GM10847 (cell line): ENCODE data around the gene KRT84.

ENCODE experiments used
- POLR2A ChIP-seq: IDR thresholded peaks from 2 replicates; pipeline ENCODE4 v1.6.1; 2011; ENCODE audit not compliant: insufficient read length; ENCODE audit errors: extremely low read depth

Gene KRT84, protein sequence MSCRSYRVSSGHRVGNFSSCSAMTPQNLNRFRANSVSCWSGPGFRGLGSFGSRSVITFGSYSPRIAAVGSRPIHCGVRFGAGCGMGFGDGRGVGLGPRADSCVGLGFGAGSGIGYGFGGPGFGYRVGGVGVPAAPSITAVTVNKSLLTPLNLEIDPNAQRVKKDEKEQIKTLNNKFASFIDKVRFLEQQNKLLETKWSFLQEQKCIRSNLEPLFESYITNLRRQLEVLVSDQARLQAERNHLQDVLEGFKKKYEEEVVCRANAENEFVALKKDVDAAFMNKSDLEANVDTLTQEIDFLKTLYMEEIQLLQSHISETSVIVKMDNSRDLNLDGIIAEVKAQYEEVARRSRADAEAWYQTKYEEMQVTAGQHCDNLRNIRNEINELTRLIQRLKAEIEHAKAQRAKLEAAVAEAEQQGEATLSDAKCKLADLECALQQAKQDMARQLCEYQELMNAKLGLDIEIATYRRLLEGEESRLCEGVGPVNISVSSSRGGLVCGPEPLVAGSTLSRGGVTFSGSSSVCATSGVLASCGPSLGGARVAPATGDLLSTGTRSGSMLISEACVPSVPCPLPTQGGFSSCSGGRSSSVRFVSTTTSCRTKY

DNA sequence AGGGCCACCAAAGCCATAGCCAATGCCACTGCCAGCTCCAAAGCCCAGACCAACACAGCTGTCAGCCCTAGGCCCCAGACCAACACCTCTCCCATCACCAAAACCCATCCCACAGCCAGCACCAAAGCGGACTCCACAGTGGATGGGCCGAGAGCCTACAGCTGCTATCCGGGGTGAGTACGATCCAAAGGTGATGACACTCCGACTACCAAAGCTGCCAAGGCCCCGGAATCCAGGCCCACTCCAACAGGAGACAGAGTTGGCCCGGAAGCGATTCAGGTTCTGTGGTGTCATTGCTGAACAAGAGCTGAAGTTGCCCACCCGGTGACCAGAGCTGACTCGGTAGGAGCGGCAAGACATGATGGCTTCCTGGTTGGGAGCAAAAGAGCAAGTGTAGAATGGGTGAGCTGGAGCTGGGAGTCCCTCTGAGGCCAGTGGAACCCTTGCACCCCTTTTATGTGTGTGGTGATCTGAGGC lies at the start of gene KRT84:
TSS of gene KRT84 (minus strand) at position 427 of the 477 bp plus-strand sequence. CDS start at position 360, 67 bp downstream.
- TF ChIP-seq POLR2A: no peak

GRCh38 chr12:52434760-52435530 lies 49.5 kb upstream of the KRT84 start:
- TF ChIP-seq POLR2A: no peak

DNA sequence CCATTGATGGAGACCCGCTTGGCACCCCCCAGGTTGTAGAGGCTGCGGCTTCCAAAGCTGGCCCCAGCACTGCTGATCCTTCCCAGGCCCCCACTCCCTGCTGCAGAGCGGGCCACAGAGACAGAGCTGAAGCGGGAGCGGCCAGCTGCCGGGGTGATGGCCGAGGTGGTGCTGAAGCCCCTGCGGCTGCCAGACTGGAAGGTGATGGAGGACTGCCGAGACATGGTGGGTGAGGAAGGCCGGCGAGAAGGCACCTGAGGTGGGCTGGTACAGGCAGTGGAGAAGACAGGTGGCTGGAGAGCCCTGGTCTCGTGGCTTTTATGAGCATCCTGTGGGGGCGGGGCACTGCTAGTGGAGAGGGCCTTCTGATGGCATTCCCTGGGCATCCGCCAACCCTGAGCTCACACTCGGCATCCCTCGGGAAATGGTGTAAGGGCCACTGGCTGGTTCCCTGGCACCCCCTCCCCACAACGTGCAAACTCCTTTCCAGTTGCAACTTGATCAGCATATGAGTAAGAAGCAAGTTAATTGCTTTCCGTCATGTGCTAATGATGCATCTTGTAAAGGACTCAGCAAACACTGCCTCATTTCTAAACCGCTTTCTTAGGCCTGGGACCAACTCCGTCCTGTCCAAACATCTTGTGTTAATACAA lies 48.8 kb upstream of the KRT84 start, which contains the start of gene KRT75:
TSS of gene KRT75 (minus strand) at position 291 of the 653 bp plus-strand sequence. CDS start at position 224, 67 bp downstream.
- no peak for TF ChIP-seq POLR2A

- no peak for TF ChIP-seq POLR2A
These were observed 48.1 kb upstream of the KRT84 start for GRCh38 chr12:52433501-52434080.

DNA sequence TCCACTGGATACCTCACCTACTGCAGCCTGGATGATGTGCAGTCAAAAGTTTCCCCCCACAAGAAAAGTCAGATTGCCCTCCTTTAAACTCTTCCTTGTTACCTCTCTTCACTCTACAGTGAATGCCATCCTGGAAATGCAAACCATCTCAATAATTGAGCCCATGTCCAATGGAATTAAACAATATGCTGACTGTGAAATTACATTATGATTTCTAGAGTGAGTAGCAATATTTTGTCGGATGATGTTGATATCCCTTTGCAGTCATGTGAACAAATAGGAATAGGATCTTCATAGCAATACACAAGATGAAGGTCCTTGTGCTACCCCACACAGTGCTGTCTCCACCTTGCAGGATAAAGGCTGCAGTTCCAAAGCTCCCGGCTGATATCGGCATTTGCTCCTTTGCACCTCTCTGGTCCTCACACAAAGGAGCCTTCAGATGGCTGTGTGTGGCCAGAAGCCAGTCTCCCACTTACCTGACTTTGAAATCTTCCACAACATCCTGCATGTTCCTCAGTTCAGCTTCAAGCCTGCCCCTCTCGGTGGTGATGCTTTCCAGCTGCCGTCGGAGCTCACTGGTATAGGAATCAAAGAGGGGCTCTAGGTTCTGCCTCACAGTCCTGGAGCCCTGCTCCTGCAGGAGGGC lies 47.2 kb upstream of the KRT84 start:
- no peak for TF ChIP-seq POLR2A

DNA sequence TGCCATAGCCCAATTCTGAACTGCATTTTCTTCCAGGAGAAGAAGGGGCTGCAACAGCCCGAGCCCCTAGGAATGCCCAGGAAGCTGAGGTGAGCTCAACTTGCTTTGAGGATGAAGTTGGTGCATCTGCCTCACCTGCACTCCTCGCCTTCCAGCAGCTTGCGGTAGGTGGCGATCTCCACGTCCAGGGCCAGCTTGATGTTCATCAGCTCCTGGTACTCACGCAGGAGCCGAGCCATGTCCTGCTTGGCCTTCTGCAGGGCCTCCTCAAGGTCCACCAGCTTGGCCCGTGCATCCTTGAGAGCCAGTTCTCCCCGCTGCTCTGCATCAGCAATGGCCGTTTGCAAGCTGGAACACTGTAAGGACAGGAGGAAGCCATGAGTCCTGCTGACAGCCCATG lies 42.7 kb upstream of the KRT84 start:
- no peak for TF ChIP-seq POLR2A

DNA sequence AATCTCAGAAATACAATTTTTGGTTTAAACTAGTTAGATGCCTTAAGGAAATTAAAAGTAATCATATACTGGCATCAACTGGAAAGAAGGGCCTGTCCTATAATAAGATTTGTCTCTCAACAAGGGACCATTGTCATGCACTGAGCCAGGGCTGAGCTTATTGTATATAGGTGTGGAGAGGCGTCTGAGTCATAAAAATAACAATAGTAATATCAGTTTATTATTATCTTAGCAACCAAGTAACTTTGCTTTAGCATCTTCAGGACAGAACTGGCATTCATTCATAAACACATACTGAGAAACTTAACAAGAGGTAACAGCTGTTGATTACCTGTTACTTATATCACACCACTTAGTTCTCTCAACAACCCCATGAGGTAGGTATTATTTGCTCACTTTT lies 41.6 kb upstream of the KRT84 start:
- TF ChIP-seq POLR2A: no peak

- no peak for TF ChIP-seq POLR2A
These were observed 40.6 kb upstream of the KRT84 start for GRCh38 chr12:52426034-52426433.

DNA sequence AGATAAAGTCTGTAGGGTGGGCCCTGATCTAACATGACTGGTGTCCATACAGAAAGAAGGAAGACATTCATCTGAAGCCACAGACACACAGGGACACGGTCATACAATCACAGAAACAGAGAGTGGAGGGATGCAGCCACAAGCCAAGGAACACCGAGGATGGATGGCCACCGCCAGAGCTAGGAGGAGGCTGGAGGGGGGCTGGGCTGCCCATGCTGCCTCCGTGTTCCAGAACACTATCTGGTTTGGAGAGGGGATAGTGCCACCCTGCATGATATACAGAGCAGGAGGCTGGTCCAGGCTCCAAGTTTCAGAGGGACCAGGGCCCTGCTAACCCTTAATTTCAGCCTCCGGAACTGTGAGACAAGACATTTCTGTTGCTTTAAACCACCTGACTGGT lies 40.0 kb upstream of the KRT84 start:
- no peak for TF ChIP-seq POLR2A

- no peak for TF ChIP-seq POLR2A
These were observed 38.4 kb upstream of the KRT84 start for GRCh38 chr12:52423661-52424500.

- no peak for TF ChIP-seq POLR2A
These were observed 37.6 kb upstream of the KRT84 start for GRCh38 chr12:52423035-52423434.

DNA sequence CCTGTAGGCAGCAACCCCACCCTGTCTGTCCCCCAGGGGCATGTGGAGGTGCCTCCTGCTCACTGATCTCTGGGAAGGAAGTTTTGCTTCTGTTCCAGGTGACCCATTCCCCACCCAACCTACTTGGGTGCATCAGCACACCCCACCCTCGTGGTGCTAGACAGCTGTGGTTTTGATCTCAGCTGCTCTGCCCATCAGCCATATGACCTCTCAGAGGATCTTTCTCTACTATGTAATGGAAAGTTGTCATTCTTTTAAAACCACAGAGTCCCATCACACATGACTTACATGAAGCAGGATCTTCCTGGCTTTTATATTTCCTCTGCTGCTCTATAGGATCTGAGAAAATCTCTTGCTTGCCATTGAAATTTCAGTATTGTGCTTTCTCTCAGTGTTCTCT lies 34.2 kb upstream of the KRT84 start:
- no peak for TF ChIP-seq POLR2A

- TF ChIP-seq POLR2A: no peak
These were observed 33.2 kb upstream of the KRT84 start for GRCh38 chr12:52418576-52419110.

DNA sequence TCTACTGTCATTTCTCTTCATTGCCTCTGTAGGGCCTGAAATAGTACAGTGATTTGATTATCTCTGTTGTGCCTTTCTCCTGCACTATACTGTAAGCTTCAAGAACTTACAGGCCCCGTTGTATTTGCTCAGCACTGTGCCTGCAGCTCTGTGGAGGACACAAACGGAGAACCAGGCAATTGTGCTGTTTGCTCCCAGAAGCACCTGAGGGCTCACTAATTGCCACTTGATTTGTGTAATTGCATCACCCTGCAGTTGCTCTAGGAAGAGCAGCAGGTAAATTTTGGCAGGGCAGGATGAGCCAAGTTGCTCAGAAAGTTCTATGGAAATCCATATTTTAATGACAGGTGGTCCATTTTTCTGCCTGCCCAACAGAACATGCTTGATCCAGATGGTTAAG lies 32.3 kb upstream of the KRT84 start:
- no peak for TF ChIP-seq POLR2A

DNA sequence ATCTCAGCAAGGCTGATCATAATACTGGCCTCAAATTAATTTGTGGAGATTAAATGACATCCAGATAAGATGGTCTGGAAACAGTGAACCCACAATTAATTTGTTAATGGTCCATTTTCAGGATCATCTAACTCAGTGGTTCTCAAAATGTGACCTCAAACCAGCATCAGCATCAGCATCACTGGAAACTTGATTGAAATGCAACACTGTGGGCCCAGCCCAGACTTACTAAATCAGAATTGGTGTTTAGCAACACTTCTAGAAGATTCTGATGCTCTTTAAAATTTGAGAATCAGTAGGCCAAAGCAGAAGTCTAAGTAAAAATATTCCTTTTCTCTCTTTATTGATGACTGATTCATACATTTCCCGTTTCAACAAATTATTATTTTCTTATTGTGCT lies 31.3 kb upstream of the KRT84 start:
- TF ChIP-seq POLR2A: no peak
